SK-N-SH treated with all-trans-retinoic acid at 6 μM for 48 hours (cell line): ENCODE results near the gene PTER.

Experiments used
- ATAC-seq: fragments of 200-7000 bp; cut with Tn5 transposase; 3 replicates; pipeline ENCODE4 v1.9.1; 2020; ENCODE audit warnings: mild to moderate bottlenecking, moderate library complexity
- ARNTL ChIP-seq: fragments of 450-650 bp; formaldehyde crosslinking; IDR thresholded peaks from 2 replicates; pipeline ENCODE4 v1.5.0; 2020; ENCODE audit warnings: low read depth, mild to moderate bottlenecking, moderate library complexity, borderline replicate concordance
- BACH2 ChIP-seq: fragments of 250-450 bp; sonication (Bioruptor Pico); IDR thresholded peaks from 2 replicates; pipeline ENCODE4 v1.9.0; 2021; ENCODE audit warnings: mild to moderate bottlenecking, borderline replicate concordance
- CSDC2 ChIP-seq: fragments of 250-450 bp; sonication (Bioruptor Pico); IDR thresholded peaks from 2 replicates; pipeline ENCODE4 v1.5.0; 2020; ENCODE audit warnings: mild to moderate bottlenecking, moderate library complexity
- ESRRG ChIP-seq: fragments of 250-450 bp; sonication (Bioruptor Pico); IDR thresholded peaks from 2 replicates; pipeline ENCODE4 v1.6.1; 2021; ENCODE audit warnings: mild to moderate bottlenecking
- GLIS3 ChIP-seq: fragments of 250-450 bp; sonication (Bioruptor Pico); IDR thresholded peaks from 2 replicates; pipeline ENCODE4 v1.5.0; 2020; ENCODE audit warnings: mild to moderate bottlenecking, moderate library complexity
- ISL1 ChIP-seq: fragments of 250-450 bp; sonication (Bioruptor Pico); IDR thresholded peaks from 2 replicates; pipeline ENCODE4 v2.1.2; 2022; ENCODE audit warnings: mild to moderate bottlenecking, moderate library complexity
- OSR1 ChIP-seq: fragments of 250-450 bp; sonication (Bioruptor Pico); IDR thresholded peaks from 2 replicates; pipeline ENCODE4 v1.8.0; 2022; ENCODE audit warnings: moderate library complexity, mild to moderate bottlenecking, inconsistent platforms
- PATZ1 ChIP-seq: fragments of 250-450 bp; sonication (Bioruptor Pico); IDR thresholded peaks from 2 replicates; pipeline ENCODE4 v1.8.0; 2020; ENCODE audit warnings: mild to moderate bottlenecking, moderate library complexity, borderline replicate concordance
- PPARA ChIP-seq: fragments of 250-450 bp; sonication (Bioruptor Pico); IDR thresholded peaks from 2 replicates; pipeline ENCODE4 v1.5.0; 2020; ENCODE audit warnings: mild to moderate bottlenecking, borderline replicate concordance
- RARB ChIP-seq: fragments of 250-450 bp; sonication (Bioruptor Pico); IDR thresholded peaks from 2 replicates; pipeline ENCODE4 v1.8.0; 2021; ENCODE audit warnings: mild to moderate bottlenecking, moderate library complexity
- SNAI2 ChIP-seq: fragments of 250-450 bp; sonication (Bioruptor Pico); IDR thresholded peaks from 2 replicates; pipeline ENCODE4 v1.5.0; 2020; ENCODE audit warnings: mild to moderate bottlenecking, moderate library complexity
- TCF4 ChIP-seq: fragments of 250-450 bp; sonication (Bioruptor Pico); IDR thresholded peaks from 2 replicates; pipeline ENCODE4 v1.8.0; 2021; ENCODE audit warnings: mild to moderate bottlenecking, moderate library complexity, borderline replicate concordance
- TOX ChIP-seq: fragments of 250-450 bp; sonication (Bioruptor Pico); IDR thresholded peaks from 2 replicates; pipeline ENCODE4 v1.8.0; 2021; ENCODE audit warnings: mild to moderate bottlenecking, moderate library complexity, borderline replicate concordance
- TSHZ2 ChIP-seq: fragments of 250-450 bp; sonication (Bioruptor Pico); IDR thresholded peaks from 2 replicates; pipeline ENCODE4 v1.5.0; 2020; ENCODE audit warnings: mild to moderate bottlenecking, moderate library complexity
- ZC3H10 ChIP-seq: fragments of 250-450 bp; sonication (Bioruptor Pico); IDR thresholded peaks from 2 replicates; pipeline ENCODE4 v1.5.1; 2021; ENCODE audit warnings: mild to moderate bottlenecking, moderate library complexity
- ZFP3 ChIP-seq: fragments of 250-450 bp; sonication (Bioruptor Pico); IDR thresholded peaks from 2 replicates; pipeline ENCODE4 v1.5.0; 2020; ENCODE audit warnings: mild to moderate bottlenecking, moderate library complexity
- ZFP30 ChIP-seq: fragments of 450-650 bp; formaldehyde crosslinking; IDR thresholded peaks from 2 replicates; pipeline ENCODE4 v1.5.0; 2022; ENCODE audit warnings: mild to moderate bottlenecking, moderate library complexity
- ZNF565 ChIP-seq: fragments of 450-650 bp; formaldehyde crosslinking; conservative IDR thresholded peaks from 2 replicates; pipeline ENCODE4 v1.5.0; 2020; ENCODE audit warnings: low read depth, mild to moderate bottlenecking, moderate library complexity
- ZNF70 ChIP-seq: fragments of 450-650 bp; formaldehyde crosslinking; IDR thresholded peaks from 2 replicates; pipeline ENCODE4 v1.5.0; 2020; ENCODE audit warnings: mild to moderate bottlenecking, moderate library complexity
- ZNF8 ChIP-seq: fragments of 450-650 bp; formaldehyde crosslinking; IDR thresholded peaks from 2 replicates; pipeline ENCODE4 v1.5.0; 2020; ENCODE audit warnings: mild to moderate bottlenecking, moderate library complexity
- TF ChIP-seq, protein P1 (sequence below): fragments of 250-450 bp; sonication (Bioruptor Pico); IDR thresholded peaks from 2 replicates; pipeline ENCODE4 v1.5.1; 2020; ENCODE audit warnings: low read depth, mild to moderate bottlenecking, moderate library complexity
- TF ChIP-seq, protein P2 (sequence below): fragments of 250-450 bp; sonication (Bioruptor Pico); IDR thresholded peaks from 2 replicates; pipeline ENCODE4 v1.5.1; 2021; ENCODE audit warnings: mild to moderate bottlenecking, moderate library complexity
- TF ChIP-seq, protein P3 (sequence below): fragments of 250-450 bp; sonication (Bioruptor Pico); IDR thresholded peaks from 2 replicates; pipeline ENCODE4 v1.8.0; 2021; ENCODE audit warnings: low read depth, mild to moderate bottlenecking, moderate library complexity, borderline replicate concordance

Gene PTER

DNA sequence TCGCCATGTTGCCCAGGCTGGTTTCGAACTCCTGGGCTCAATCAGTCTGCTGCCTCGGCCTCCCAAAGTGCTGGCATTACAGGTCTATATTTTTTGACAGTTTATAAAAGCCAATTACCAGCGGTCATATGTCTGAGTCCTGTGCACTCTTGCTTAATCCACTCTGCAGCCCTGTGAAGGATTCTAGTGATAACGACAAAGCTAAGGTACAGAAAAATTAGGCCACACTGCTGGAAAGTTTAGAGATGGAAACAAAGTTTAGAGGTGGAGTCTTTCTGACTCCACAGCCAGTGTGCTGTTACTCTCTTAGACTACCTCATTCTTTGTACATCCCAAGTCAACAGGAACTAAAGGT lies 707 bp downstream of the PTER start:
- no peak for ATAC-seq
- no peak for TF ChIP-seq ZFP3
- no peak for TF ChIP-seq OSR1 (CRISPR knock-in tag)
- TF ChIP-seq TCF4 = no peak
- no peak for TF ChIP-seq PPARA (CRISPR knock-in tag)
- no peak for TF ChIP-seq ZNF70 (CRISPR knock-in tag)
- no peak for TF ChIP-seq TOX (CRISPR knock-in tag)
- TF ChIP-seq, protein P1, sequence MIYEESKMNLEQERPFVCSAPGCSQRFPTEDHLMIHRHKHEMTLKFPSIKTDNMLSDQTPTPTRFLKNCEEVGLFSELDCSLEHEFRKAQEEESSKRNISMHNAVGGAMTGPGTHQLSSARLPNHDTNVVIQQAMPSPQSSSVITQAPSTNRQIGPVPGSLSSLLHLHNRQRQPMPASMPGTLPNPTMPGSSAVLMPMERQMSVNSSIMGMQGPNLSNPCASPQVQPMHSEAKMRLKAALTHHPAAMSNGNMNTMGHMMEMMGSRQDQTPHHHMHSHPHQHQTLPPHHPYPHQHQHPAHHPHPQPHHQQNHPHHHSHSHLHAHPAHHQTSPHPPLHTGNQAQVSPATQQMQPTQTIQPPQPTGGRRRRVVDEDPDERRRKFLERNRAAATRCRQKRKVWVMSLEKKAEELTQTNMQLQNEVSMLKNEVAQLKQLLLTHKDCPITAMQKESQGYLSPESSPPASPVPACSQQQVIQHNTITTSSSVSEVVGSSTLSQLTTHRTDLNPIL (CRISPR knock-in tag) = no peak
- no peak for TF ChIP-seq ESRRG
- no peak for TF ChIP-seq RARB (CRISPR knock-in tag)
- TF ChIP-seq ZC3H10 = no peak

DNA sequence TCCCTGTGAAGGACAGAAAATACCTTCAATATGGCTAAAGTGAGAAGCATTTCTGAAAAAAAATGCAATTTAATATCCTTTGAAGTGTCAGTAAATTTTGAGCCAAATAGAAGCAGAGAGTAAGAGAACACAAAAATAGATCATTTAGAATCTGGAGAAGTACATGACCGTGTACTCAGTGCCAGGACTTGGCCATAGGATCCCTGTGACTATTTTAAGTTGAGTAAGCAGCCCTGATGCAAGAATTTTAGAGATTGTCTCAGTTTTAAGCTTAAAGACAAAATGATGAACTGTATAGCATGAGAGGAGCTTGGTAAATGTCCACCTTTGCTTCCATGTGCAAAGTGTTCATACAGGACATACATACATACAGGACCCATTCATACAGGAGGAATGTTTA lies 2.5 kb downstream of the PTER start:
- TF ChIP-seq PPARA (CRISPR knock-in tag) (no peak), ZFP3 (no peak), ARNTL (CRISPR knock-in tag) (no peak), SNAI2 (CRISPR knock-in tag) (no peak), TOX (CRISPR knock-in tag) (no peak), BACH2 (no peak), ESRRG (no peak), CSDC2 (CRISPR knock-in tag) (no peak), ZNF70 (CRISPR knock-in tag) (no peak), ZNF565 (no peak), PATZ1 (CRISPR knock-in tag) (no peak), ZNF8 (no peak), ISL1 (no peak), TSHZ2 (CRISPR knock-in tag) (no peak), ZFP30 (CRISPR knock-in tag) (no peak), GLIS3 (CRISPR knock-in tag) (no peak), OSR1 (CRISPR knock-in tag) (no peak)
- TF ChIP-seq, protein P2, sequence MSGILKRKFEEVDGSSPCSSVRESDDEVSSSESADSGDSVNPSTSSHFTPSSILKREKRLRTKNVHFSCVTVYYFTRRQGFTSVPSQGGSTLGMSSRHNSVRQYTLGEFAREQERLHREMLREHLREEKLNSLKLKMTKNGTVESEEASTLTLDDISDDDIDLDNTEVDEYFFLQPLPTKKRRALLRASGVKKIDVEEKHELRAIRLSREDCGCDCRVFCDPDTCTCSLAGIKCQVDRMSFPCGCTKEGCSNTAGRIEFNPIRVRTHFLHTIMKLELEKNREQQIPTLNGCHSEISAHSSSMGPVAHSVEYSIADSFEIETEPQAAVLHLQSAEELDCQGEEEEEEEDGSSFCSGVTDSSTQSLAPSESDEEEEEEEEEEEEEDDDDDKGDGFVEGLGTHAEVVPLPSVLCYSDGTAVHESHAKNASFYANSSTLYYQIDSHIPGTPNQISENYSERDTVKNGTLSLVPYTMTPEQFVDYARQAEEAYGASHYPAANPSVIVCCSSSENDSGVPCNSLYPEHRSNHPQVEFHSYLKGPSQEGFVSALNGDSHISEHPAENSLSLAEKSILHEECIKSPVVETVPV (CRISPR knock-in tag) = no peak
- TF ChIP-seq, protein P3, sequence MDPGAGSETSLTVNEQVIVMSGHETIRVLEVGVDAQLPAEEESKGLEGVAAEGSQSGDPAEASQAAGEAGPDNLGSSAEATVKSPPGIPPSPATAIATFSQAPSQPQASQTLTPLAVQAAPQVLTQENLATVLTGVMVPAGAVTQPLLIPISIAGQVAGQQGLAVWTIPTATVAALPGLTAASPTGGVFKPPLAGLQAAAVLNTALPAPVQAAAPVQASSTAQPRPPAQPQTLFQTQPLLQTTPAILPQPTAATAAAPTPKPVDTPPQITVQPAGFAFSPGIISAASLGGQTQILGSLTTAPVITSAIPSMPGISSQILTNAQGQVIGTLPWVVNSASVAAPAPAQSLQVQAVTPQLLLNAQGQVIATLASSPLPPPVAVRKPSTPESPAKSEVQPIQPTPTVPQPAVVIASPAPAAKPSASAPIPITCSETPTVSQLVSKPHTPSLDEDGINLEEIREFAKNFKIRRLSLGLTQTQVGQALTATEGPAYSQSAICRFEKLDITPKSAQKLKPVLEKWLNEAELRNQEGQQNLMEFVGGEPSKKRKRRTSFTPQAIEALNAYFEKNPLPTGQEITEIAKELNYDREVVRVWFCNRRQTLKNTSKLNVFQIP (CRISPR knock-in tag) = no peak
- TF ChIP-seq, protein P1 (CRISPR knock-in tag) = no peak
- no peak for ATAC-seq
